ENCODE results near the gene NEXMIF.

Gene NEXMIF

GRCh38 chrX:74924449-74925224 lies 615 bp downstream of the NEXMIF start:
- no peak for TF ChIP-seq FOXP2 (optimal IDR thresholded peaks at IDR 0.05; ENCODE audit: borderline replicate concordance, extremely low read depth, extremely low read length, insufficient read depth)
- TF ChIP-seq REST (IDR thresholded peaks at IDR 0.05; ENCODE audit: insufficient read depth in 1 of 2, low read depth in 2 of 2, low read length in 2 of 2): no peak
- no peak for TF ChIP-seq SIN3A (IDR thresholded peaks at IDR 0.05; ENCODE audit: borderline replicate concordance, insufficient read depth, low read length)
- TF ChIP-seq TAF1 (IDR thresholded peaks at IDR 0.05; ENCODE audit: borderline replicate concordance, insufficient read depth, low read length): no peak
- TF ChIP-seq POLR2AphosphoS5 (IDR thresholded peaks at IDR 0.05; ENCODE audit: low read depth, low read length): no peak

- TF ChIP-seq SIN3A (IDR thresholded peaks at IDR 0.05; ENCODE audit: borderline replicate concordance, insufficient read depth, low read length): no peak
- TF ChIP-seq FOXP2 (optimal IDR thresholded peaks at IDR 0.05; ENCODE audit: borderline replicate concordance, extremely low read depth, extremely low read length, insufficient read depth): no peak
- TF ChIP-seq POLR2AphosphoS5 (IDR thresholded peaks at IDR 0.05; ENCODE audit: low read depth, low read length): no peak
- no peak for TF ChIP-seq TAF1 (IDR thresholded peaks at IDR 0.05; ENCODE audit: borderline replicate concordance, insufficient read depth, low read length)
- TF ChIP-seq REST (IDR thresholded peaks at IDR 0.05; ENCODE audit: insufficient read depth in 1 of 2, low read depth in 2 of 2, low read length in 2 of 2): no peak
These were observed 1.3 kb downstream of the NEXMIF start for GRCh38 chrX:74923942-74924448.

- TF ChIP-seq SIN3A (IDR thresholded peaks at IDR 0.05; ENCODE audit: borderline replicate concordance, insufficient read depth, low read length) (no peak), POLR2AphosphoS5 (IDR thresholded peaks at IDR 0.05; ENCODE audit: low read depth, low read length) (no peak), REST (IDR thresholded peaks at IDR 0.05; ENCODE audit: insufficient read depth in 1 of 2, low read depth in 2 of 2, low read length in 2 of 2) (no peak), FOXP2 (optimal IDR thresholded peaks at IDR 0.05; ENCODE audit: borderline replicate concordance, extremely low read depth, extremely low read length, insufficient read depth) (no peak), TAF1 (IDR thresholded peaks at IDR 0.05; ENCODE audit: borderline replicate concordance, insufficient read depth, low read length) (no peak)
These were observed 2.2 kb downstream of the NEXMIF start for GRCh38 chrX:74922922-74923543.

- no peak for TF ChIP-seq REST (IDR thresholded peaks at IDR 0.05; ENCODE audit: insufficient read depth in 1 of 2, low read depth in 2 of 2, low read length in 2 of 2)
- TF ChIP-seq FOXP2 (optimal IDR thresholded peaks at IDR 0.05; ENCODE audit: borderline replicate concordance, extremely low read depth, extremely low read length, insufficient read depth): no peak
- TF ChIP-seq SIN3A (IDR thresholded peaks at IDR 0.05; ENCODE audit: borderline replicate concordance, insufficient read depth, low read length): no peak
These were observed 13.8 kb downstream of the NEXMIF start for GRCh38 chrX:74911494-74911893.

Data from PFSK-1 (cell line).